Activated naive CD8-positive, alpha-beta T cell (primary cell): ENCODE measurements around the gene HS3ST5.

Experiments used
- H3K27ac Mint-ChIP-seq: one replicate; pipeline ENCODE4 v1.8.0; 2021; ENCODE audit warnings: mixed read lengths
- H3K27me3 Mint-ChIP-seq: one replicate; pipeline ENCODE4 v1.8.0; 2021; ENCODE audit warnings: mixed read lengths
- H3K36me3 Mint-ChIP-seq: one replicate; pipeline ENCODE4 v1.8.0; 2021; ENCODE audit warnings: mixed read lengths
- H3K4me1 Mint-ChIP-seq: one replicate; pipeline ENCODE4 v1.8.0; 2021; ENCODE audit warnings: low read depth, mixed read lengths
- H3K4me3 Mint-ChIP-seq: one replicate; pipeline ENCODE4 v1.8.0; 2021; ENCODE audit warnings: mild to moderate bottlenecking, mixed read lengths
- H3K9me3 Mint-ChIP-seq: one replicate; pipeline ENCODE4 v1.8.0; 2021; ENCODE audit warnings: low read depth, mixed read lengths

The HS3ST5 gene

DNA sequence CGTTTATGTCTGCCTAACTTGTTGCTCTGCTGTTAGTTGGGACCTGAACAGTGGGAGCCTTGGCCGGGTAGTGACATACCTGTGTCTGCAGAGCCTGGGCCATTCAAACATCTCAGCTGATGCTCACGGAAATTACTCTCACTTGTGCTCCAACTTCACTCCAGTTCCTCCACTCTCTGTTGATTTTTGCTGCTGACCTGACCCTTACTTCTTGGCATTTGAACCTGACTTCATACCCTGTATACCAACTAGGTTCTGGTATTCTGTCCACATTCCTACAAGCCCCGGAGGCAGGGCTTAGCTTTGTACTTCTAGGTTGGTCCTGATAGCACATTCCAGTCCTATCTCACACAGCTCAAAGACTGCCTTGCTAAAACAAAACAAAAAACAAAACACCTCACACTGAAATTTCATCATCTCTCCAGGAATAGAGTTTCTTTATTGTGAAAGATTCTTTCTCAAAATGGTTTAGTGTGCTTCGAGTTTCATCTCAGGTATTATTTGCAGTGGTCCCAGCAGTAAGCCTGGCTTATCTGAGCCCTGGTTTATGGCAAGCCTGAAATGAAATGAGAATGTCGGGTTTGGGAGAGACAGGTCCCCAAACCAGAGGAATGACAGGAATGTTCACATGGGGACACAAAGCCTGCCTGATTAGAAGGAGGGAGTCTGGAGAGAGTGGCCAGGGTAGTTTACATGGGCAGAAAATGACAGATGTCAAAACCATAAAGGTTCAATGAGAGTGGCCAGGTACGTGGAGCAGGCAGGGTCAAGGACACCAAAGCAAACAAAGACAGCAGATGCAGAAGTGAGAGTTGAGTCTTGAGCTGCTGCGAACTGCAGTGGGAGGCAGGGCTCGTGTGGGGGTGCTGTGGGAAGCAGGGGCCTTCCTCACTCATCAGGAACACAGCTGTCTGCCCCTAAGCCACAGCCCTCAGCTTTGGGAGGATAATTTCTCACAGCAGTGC is 197.7 kb downstream of the HS3ST5 start:
- H3K27me3 Mint-ChIP-seq, result peaks cover 4% of the 10 kb centered on the region
- no peaks in the 10 kb centered on the region for H3K4me1 Mint-ChIP-seq
- H3K4me3 Mint-ChIP-seq, result no peak overlapping the region
- no peak overlapping the region for H3K27ac Mint-ChIP-seq
- no peaks in the 10 kb centered on the region for H3K36me3 Mint-ChIP-seq
- H3K9me3 Mint-ChIP-seq, result no peaks in the 10 kb centered on the region

DNA sequence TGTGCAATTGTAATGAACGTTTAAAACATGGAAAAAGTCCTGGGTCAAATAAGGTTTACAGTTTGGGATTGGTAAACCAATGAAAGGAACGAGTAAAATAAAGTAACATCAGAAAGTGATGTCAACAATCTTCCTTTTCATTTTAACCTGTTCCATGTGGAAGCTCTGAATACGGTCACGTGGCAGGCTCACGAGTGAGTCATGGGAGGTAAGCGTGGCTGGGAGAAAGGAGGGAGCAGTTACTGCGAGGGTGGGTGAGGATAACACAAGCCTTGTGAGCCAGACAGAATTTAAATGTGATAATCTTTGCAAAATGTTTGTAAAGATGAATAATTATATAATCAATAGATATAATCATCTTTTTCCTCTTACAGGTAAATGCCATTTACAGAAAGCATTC is 200.6 kb downstream of the HS3ST5 start:
- Mint-ChIP-seq H3K27ac (no peak overlapping the region), H3K36me3 (no peaks in the 10 kb centered on the region), H3K9me3 (no peaks in the 10 kb centered on the region), H3K27me3 (peaks cover 7% of the 10 kb centered on the region), H3K4me3 (no peak overlapping the region), H3K4me1 (no peaks in the 10 kb centered on the region)

DNA sequence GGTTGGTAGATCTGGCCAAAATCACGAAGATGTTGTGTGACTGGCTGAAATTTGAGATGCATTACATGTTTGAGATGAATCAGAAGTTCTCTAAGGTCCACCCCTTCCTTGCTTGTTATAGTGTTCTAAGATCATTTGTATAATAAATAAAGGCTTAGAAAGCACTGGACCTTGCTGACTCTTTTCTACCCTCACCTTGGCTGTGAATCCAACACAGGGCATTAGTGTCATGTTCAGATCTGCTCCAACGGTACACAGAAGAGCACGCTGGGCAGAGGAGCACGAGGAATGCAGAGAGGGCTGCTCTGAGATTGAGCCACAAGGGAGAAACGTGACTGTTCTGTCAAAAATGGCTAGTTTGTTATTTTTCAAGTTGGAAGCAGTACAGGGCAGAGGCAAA is 202.4 kb downstream of the HS3ST5 start:
- no peaks in the 10 kb centered on the region for H3K4me1 Mint-ChIP-seq
- H3K36me3 Mint-ChIP-seq, result no peaks in the 10 kb centered on the region
- peaks cover 6% of the 10 kb centered on the region for H3K27me3 Mint-ChIP-seq
- no peaks in the 10 kb centered on the region for H3K9me3 Mint-ChIP-seq
- no peak overlapping the region for H3K27ac Mint-ChIP-seq
- H3K4me3 Mint-ChIP-seq, result no peak overlapping the region

DNA sequence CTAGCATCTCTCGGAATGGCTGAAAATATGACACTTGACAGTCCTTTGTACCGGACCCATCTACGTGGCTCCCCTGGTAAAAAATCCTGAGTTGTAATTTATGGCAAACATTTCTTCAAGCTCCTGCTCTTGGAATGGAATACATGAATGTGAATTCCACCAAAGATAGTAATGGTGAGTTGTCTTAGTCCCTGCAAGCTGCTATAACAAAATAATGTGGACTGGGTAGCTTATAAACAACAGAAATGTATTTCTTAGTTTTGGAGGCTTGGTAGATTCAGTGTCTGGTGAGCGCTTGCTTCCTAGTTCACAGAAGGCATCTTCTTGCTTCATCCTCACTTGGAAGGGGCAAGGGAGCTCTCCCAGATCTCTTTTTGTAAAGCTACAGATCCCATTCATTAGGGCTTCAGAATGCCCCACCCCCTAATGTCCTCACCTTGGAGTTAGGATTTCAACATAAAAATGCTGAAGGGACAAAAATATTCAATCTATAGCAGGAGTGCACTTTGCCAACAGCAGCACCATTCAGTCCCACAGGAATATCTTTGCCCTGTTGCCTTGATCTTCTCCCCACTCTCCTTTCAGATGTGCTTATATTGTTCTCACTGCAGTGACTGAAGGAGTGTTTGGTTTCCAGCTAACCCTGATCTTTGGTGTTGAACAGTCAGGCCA is 204.1 kb downstream of the HS3ST5 start:
- no peaks in the 10 kb centered on the region for H3K9me3 Mint-ChIP-seq
- no peaks in the 10 kb centered on the region for H3K4me1 Mint-ChIP-seq
- no peak overlapping the region for H3K27ac Mint-ChIP-seq
- H3K36me3 Mint-ChIP-seq, result no peaks in the 10 kb centered on the region
- H3K4me3 Mint-ChIP-seq, result no peak overlapping the region
- H3K27me3 Mint-ChIP-seq, result peaks cover 4% of the 10 kb centered on the region

DNA sequence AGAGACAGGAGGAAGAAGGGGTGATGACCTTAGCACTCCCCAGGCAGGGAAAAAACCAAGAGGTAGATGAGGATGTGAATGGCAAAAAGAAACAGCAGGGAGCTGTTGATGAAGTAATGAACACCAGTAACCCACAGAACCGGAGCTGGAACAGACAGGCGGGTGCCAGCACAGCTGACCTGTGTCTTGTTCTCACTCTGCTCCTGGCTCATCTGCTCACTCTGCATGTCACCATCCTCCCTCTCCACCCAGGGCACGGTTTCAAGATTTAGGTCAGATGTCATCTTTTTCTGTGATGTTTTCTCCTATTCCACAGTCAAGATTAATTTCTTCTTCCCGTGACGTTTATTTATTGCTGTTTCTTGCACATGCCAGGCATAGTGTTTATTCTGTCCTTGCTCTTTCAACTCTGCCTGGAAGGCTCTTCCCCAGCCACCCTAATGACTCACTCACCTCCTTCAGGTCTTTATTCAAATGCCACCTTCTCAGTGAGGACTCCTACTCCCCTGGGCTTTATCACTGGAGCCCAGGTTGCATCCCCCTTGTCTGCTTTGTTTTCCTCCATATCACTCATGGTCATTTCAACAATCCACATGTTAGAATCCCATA is 207.4 kb downstream of the HS3ST5 start:
- Mint-ChIP-seq H3K4me1 (no peaks in the 10 kb centered on the region), H3K36me3 (no peaks in the 10 kb centered on the region), H3K4me3 (no peak overlapping the region), H3K27me3 (peaks cover 3% of the 10 kb centered on the region), H3K9me3 (no peaks in the 10 kb centered on the region), H3K27ac (no peak overlapping the region)

DNA sequence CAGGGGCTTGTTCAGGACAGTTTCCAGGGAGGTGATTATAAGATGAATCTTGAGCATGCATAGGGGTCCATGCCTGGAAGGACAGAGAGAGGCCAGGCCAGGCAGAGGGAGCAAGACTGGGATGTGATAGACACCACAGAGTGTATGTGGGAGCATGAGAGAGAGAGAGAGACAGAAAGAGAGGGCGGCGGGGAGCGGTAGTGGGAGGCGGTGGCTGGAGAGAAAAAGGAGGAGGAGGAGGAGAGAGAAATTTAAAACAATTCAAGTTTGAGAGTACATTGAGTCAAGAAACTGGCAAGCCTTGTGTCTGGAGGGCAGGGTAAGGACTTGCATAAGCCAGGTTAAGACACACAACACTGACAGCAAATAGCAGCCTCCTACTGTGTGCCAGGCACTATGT is 209.0 kb downstream of the HS3ST5 start:
- H3K27me3 Mint-ChIP-seq, result no peaks in the 10 kb centered on the region

DNA sequence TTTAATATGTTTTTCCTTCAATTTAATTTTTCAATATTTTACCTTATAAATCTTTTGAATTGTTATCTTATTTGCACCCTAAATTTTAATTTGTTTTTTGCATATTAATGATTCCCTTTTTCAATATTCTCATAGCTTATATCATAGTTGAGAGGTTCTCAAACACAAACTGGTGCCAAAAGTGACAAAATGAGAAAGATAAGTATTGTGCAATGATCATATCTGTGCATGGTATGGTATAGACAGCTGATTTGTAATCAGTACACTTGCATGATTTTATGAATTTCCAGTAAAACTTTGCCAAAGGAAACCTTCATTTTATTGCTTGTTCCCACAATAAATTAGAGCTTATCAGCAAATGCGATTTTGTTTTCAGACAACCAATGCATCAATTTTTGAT is 210.9 kb downstream of the HS3ST5 start:
- no peak overlapping the region for H3K27ac Mint-ChIP-seq
- no peaks in the 10 kb centered on the region for H3K9me3 Mint-ChIP-seq
- H3K27me3 Mint-ChIP-seq, result peaks cover 1% of the 10 kb centered on the region
- no peak overlapping the region for H3K4me3 Mint-ChIP-seq
- H3K4me1 Mint-ChIP-seq, result no peaks in the 10 kb centered on the region
- H3K36me3 Mint-ChIP-seq, result no peaks in the 10 kb centered on the region

More for the DNA sequence above, 209.0 kb downstream of the HS3ST5 start:
- no peaks in the 10 kb centered on the region for H3K4me1 Mint-ChIP-seq
- H3K27ac Mint-ChIP-seq, result no peak overlapping the region
- H3K9me3 Mint-ChIP-seq, result no peaks in the 10 kb centered on the region
- H3K36me3 Mint-ChIP-seq, result no peaks in the 10 kb centered on the region
- H3K4me3 Mint-ChIP-seq, result no peak overlapping the region

DNA sequence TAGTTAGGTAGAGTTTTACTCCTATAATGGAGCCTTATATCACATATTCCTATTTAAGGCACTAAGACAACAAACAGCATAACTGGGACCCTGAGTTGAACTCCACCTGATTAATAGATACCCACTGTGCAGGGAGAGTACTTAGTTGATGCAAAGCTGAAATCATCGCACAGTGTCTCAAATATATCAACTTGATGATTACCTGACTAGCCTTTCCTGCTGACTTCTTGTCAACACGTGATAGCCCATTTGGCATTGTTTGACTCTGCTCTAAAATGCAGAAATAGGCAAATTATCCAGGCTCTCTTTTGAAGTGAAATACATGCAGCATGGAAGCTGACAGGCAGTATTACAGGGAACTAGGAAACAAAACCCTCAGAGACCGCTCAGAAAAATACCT is 217.2 kb downstream of the HS3ST5 start:
- Mint-ChIP-seq H3K4me3 (no peak overlapping the region), H3K9me3 (no peaks in the 10 kb centered on the region), H3K36me3 (no peaks in the 10 kb centered on the region), H3K27me3 (peaks cover 6% of the 10 kb centered on the region), H3K4me1 (no peaks in the 10 kb centered on the region), H3K27ac (no peak overlapping the region)

DNA sequence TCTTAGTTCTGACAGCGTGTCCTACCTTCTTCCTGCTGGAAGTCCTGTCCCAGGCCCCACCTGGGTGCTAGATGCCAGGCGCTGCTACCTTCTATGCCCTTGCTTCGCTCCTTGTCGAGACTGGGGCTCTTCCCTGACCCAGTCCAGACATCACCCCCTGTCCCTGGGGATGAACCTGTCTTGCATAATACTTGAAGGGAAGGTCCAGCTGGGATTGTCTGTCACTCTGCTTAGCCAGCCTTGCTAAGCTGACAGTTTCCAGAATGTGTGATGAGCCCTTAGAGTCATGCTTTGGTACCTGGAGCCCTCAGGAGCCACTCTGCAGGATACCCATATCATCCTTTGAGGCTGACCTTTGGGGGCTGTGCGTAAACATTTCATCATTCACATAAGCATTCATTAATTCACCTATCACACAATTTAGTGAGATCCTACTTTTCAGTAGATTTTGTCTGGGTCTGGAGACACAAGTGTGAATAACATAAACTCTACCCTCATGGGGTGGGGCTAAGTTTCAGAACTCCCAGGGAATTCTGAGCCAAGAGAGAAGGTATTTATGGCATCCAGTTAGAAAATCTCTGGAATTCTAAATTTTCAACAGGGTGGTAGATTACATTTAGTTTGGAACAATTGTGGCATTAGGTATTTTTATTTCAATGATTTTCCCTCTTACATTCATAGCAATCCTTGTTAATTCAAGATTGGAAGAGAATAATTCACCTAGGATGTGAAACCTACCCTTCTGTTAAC is 220.7 kb downstream of the HS3ST5 start:
- Mint-ChIP-seq H3K27ac (no peak overlapping the region), H3K36me3 (no peaks in the 10 kb centered on the region), H3K4me3 (no peak overlapping the region), H3K4me1 (no peaks in the 10 kb centered on the region), H3K27me3 (peaks cover 7% of the 10 kb centered on the region), H3K9me3 (peaks cover 7% of the 10 kb centered on the region)

DNA sequence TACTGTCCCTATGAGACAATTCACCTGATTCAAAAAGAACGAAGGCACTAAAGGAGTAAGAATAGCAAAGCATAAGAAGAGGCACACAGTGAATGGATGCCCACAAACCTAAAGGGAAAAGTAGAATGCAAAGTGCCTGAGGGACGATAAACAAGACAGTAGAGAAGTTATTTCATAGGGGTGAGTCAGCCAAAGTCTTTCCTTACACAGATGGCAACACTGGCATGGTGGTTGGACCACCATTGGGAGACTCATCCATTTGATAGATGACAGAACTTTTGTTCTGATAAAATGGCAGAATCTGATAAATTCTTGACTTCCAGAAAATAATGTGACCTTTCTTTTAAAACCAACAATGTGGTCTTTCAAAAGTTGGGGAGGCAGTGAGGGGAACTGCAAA is 223.8 kb downstream of the HS3ST5 start:
- Mint-ChIP-seq H3K36me3 (no peaks in the 10 kb centered on the region), H3K9me3 (peaks cover 7% of the 10 kb centered on the region), H3K27me3 (peaks cover 4% of the 10 kb centered on the region), H3K4me1 (no peaks in the 10 kb centered on the region), H3K4me3 (no peak overlapping the region), H3K27ac (no peak overlapping the region)

DNA sequence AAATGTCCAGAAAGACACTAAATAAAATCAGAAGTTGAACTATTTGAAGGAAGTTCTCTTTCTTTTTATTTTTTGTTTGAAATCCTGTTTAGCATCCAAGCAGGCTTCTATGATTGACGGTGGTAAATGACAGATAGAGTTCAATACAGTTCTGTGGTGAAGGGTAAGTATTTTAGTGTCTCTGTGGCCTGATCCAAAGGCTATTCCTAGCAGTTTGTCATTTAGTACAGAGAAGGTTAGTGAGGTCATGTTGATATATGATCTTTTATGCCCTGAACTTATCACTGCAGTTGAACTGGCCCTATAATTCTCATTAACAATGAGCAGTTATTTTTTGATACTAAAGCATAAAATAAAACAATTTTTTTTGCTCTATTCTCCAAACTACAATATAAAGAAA is 227.2 kb downstream of the HS3ST5 start:
- Mint-ChIP-seq H3K9me3 (peaks cover 7% of the 10 kb centered on the region), H3K27me3 (peaks cover 4% of the 10 kb centered on the region), H3K27ac (no peak overlapping the region), H3K4me1 (no peaks in the 10 kb centered on the region), H3K36me3 (no peaks in the 10 kb centered on the region), H3K4me3 (no peak overlapping the region)

DNA sequence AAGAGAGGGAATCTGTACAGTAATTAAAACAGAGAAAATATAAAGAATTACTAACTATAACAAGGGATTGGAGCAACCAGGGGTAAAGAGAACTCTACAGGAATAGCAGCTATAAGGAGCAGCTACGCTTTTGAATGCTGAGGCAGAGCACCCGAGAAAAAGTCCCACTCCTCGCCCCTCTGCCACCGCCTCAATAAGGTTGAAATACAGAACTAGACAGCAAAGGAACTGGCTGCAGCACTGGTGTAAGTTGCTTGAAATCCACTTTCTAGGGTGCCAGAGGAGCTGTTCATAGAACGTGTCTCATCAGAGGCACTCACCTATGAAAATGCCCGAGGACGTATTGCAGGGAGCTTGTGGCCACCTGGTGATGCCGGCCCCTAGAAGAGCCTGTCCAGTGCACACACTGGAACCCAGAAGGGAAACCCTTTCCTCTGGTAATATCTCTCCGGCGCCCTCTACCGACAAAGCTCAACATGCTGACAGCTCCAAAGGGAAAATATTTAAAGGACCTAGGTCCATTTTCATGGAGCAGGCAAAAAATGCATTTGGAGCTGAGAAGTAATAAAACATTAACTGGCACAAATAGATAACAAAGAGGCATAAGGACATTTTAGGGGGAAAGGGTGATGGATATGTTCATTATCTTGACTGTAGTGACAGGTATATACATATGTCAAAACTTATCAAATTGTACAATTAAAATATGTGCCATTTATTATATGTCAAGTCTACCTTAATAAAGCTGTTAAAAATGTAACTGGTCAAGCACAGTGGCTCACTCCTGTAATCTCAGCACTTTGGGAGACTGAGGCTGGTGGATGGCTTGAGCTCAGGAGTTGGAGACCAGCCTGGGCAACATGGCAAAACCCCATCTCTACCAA is 234.5 kb downstream of the HS3ST5 start:
- no peaks in the 10 kb centered on the region for H3K9me3 Mint-ChIP-seq
- H3K4me1 Mint-ChIP-seq, result no peaks in the 10 kb centered on the region
- no peaks in the 10 kb centered on the region for H3K36me3 Mint-ChIP-seq
- no peak overlapping the region for H3K4me3 Mint-ChIP-seq
- peaks cover 2% of the 10 kb centered on the region for H3K27me3 Mint-ChIP-seq
- no peak overlapping the region for H3K27ac Mint-ChIP-seq

DNA sequence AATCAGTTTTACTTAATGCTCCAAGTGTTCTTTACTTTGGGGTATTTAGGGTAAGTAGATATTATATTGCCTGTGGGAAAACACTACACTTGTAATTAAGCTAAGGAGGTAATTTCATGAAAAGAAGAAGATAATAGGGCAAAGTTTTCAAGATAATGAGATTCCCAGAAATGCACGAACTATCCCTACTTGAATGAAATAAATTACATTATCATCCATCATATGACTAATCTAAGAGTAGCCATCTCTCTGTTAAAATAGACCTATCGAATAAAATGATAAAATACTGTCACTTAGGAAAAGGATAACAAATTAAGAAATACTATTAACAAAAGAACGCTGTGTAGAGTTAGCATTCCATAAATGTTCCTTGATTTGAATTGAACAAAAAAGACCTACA is 236.8 kb downstream of the HS3ST5 start:
- Mint-ChIP-seq H3K27me3 (no peaks in the 10 kb centered on the region), H3K4me3 (no peak overlapping the region), H3K4me1 (no peaks in the 10 kb centered on the region), H3K27ac (no peak overlapping the region), H3K9me3 (no peaks in the 10 kb centered on the region), H3K36me3 (no peaks in the 10 kb centered on the region)

DNA sequence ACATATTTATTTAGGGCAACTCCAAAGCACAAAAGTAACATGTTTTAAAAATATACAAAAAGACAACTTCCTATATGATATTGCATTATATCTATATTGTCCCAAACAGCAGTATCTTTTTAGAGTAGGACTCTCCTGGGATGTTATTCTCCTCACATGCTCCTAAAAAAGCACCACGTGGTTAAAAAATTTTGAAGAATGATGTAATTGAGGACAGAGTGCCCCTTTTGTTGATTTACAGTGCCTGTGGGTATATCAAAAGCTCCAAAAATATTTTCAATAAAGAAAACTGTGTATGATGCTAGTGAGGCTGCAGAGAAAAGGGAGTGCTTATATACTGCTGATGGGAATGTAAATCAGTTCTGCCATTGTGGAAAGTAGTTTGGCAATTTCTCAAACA is 241.6 kb downstream of the HS3ST5 start:
- no peak overlapping the region for H3K27ac Mint-ChIP-seq
- H3K4me1 Mint-ChIP-seq, result no peaks in the 10 kb centered on the region
- no peak overlapping the region for H3K4me3 Mint-ChIP-seq
- H3K36me3 Mint-ChIP-seq, result no peaks in the 10 kb centered on the region
- no peaks in the 10 kb centered on the region for H3K9me3 Mint-ChIP-seq
- no peaks in the 10 kb centered on the region for H3K27me3 Mint-ChIP-seq
